Suprapubic skin (tissue), 4 donors: ENCODE measurements around the gene GASK1B. TPM values are rescaled to one million over a fixed set of nuclear protein-coding genes. Genes with fewer than 3 reads are reported as not detected.

Experiments
- DNase-seq, 2 donors: peaks; one replicate each; pipeline ENCODE4 v3.0.0-alpha.2; 2019; ENCODE audit warnings: low spot score in 2 of 2
- H3K27ac ChIP-seq: fragments of 200-600 bp; sonication (generic); one replicate; pipeline ENCODE4 v1.5.1; 2019
- H3K27me3 ChIP-seq: fragments of 200-600 bp; sonication (generic); one replicate; pipeline ENCODE4 v1.5.1; 2019
- H3K36me3 ChIP-seq: fragments of 200-600 bp; sonication (generic); one replicate; pipeline ENCODE4 v1.5.1; 2019
- H3K4me1 ChIP-seq: fragments of 200-600 bp; sonication (generic); one replicate; pipeline ENCODE4 v1.5.1; 2019
- H3K4me3 ChIP-seq: fragments of 200-600 bp; sonication (generic); one replicate; pipeline ENCODE4 v1.5.1; 2019; ENCODE audit warnings: mild to moderate bottlenecking
- H3K9me3 ChIP-seq: fragments of 200-600 bp; sonication (generic); one replicate; pipeline ENCODE4 v1.5.1; 2019
- CTCF ChIP-seq, 2 donors: fragments of 200-600 bp in 1 of 2; fragments of 450-650 bp in 1 of 2; sonication (generic) in 1 of 2; IDR thresholded peaks; one replicate each; pipeline ENCODE4 v1.5.1; 2016 to 2019; ENCODE audit warnings: antibody characterized with exemption in 2 of 2, mild to moderate bottlenecking in 1 of 2, moderate library complexity in 1 of 2
- EP300 ChIP-seq: sonication (generic); formaldehyde crosslinking; IDR thresholded peaks from one replicate; pipeline ENCODE4 v1.6.1; 2017; ENCODE audit warnings: antibody characterized with exemption
- POLR2A ChIP-seq, 2 donors: fragments of 450-650 bp; IDR thresholded peaks; one replicate each; pipeline ENCODE4 v1.6.1; 2017; ENCODE audit warnings: antibody characterized with exemption in 2 of 2, mild to moderate bottlenecking in 2 of 2, moderate library complexity in 2 of 2
- POLR2AphosphoS5 ChIP-seq, 3 donors: sonication (generic); formaldehyde crosslinking; IDR thresholded peaks; one replicate each; pipeline ENCODE4 v1.6.1; 2017; ENCODE audit warnings: antibody characterized with exemption in 3 of 3
- WGBS: methylation state at CpG from one replicate; pipeline ENCODE4 v1.1.5; 2018; 5-methylcytosine and 5-hydroxymethylcytosine counted together
- total RNA-seq, 4 donors: library from RNA; depleted of rRNA; stranded (reverse); fragments of >200 nt; gene quantifications; one replicate each; pipeline ENCODE4 v1.1.0, GENCODE V29; 2016

GASK1B gene
- total RNA-seq, 4 donors from 2014 or later = 4.6 to 12.6 (median 7.6) TPM

- H3K9me3 ChIP-seq = no peaks in the 10 kb centered on the region
- H3K27me3 ChIP-seq = no peaks in the 10 kb centered on the region
- no peak for DNase-seq
- H3K27ac ChIP-seq = no peak overlapping the region
- peaks cover 37% of the 10 kb centered on the region for H3K4me1 ChIP-seq
- 56% methylated on average over 4 of the region's 4 CpGs for WGBS
- TF ChIP-seq CTCF (IDR thresholded peaks at IDR 0.05) (no peak), POLR2AphosphoS5 (IDR thresholded peaks at IDR 0.05) (no peak), EP300 (no peak), POLR2A (IDR thresholded peaks at IDR 0.05) (no peak)
- no peak overlapping the region for H3K4me3 ChIP-seq
- H3K36me3 ChIP-seq = no peaks in the 10 kb centered on the region
Observed at GRCh38 chr4:158159718-158160094, 13.1 kb downstream of the GASK1B start.

GRCh38 chr4:158159054-158159717 is 13.6 kb downstream of the GASK1B start:
- Histone ChIP-seq H3K4me3 (no peak overlapping the region), H3K9me3 (no peaks in the 10 kb centered on the region), H3K27ac (no peak overlapping the region), H3K4me1 (peaks cover 36% of the 10 kb centered on the region), H3K36me3 (no peaks in the 10 kb centered on the region), H3K27me3 (no peaks in the 10 kb centered on the region)
- TF ChIP-seq POLR2A (IDR thresholded peaks at IDR 0.05) (no peak), POLR2AphosphoS5 (IDR thresholded peaks at IDR 0.05) (no peak), EP300 (no peak), CTCF (IDR thresholded peaks at IDR 0.05) (no peak)
- WGBS = 42% methylated on average over 3 of the region's 3 CpGs
- no peak for DNase-seq

GRCh38 chr4:158157412-158157811 is 15.4 kb downstream of the GASK1B start:
- Histone ChIP-seq H3K36me3 (no peaks in the 10 kb centered on the region), H3K4me1 (peaks cover 32% of the 10 kb centered on the region), H3K27ac (no peak overlapping the region), H3K27me3 (no peaks in the 10 kb centered on the region), H3K9me3 (no peaks in the 10 kb centered on the region), H3K4me3 (no peak overlapping the region)
- TF ChIP-seq EP300 = no peak
- no peak for TF ChIP-seq POLR2A (IDR thresholded peaks at IDR 0.05)
- TF ChIP-seq CTCF (IDR thresholded peaks at IDR 0.05) = no peak
- 62% methylated on average over 4 of the region's 4 CpGs for WGBS
- no peak for DNase-seq

- Histone ChIP-seq H3K9me3 (no peaks in the 10 kb centered on the region), H3K27ac (no peak overlapping the region), H3K27me3 (no peaks in the 10 kb centered on the region), H3K4me3 (no peak overlapping the region), H3K36me3 (no peaks in the 10 kb centered on the region), H3K4me1 (peaks cover 19% of the 10 kb centered on the region)
- no peak for DNase-seq
- TF ChIP-seq CTCF (IDR thresholded peaks at IDR 0.05) = no peak
- no peak for TF ChIP-seq POLR2A (IDR thresholded peaks at IDR 0.05)
- no peak for TF ChIP-seq EP300
- TF ChIP-seq POLR2AphosphoS5 (IDR thresholded peaks at IDR 0.05) = no peak
- 65% methylated on average over 8 of the region's 8 CpGs for WGBS
Observed at GRCh38 chr4:158155656-158156356, 17.0 kb downstream of the GASK1B start.

GRCh38 chr4:158147151-158147550 is 25.7 kb downstream of the GASK1B start:
- Histone ChIP-seq H3K4me1 (no peaks in the 10 kb centered on the region), H3K27me3 (no peaks in the 10 kb centered on the region), H3K36me3 (no peaks in the 10 kb centered on the region), H3K27ac (no peak overlapping the region), H3K4me3 (no peak overlapping the region), H3K9me3 (no peaks in the 10 kb centered on the region)
- DNase-seq = no peak
- 87% methylated on average over 3 of the region's 3 CpGs for WGBS
- no peak for TF ChIP-seq POLR2AphosphoS5 (IDR thresholded peaks at IDR 0.05)
- no peak for TF ChIP-seq CTCF (IDR thresholded peaks at IDR 0.05)
- TF ChIP-seq POLR2A (IDR thresholded peaks at IDR 0.05) = no peak
- TF ChIP-seq EP300 = no peak
